Measurements from ENCODE around the gene ATP11A.
"Not testable (repeated sequence)": the region's sequence is repeated elsewhere in the genome, so short reads cannot be mapped to it uniquely, and the experiment has no call there.

ATP11A gene

GRCh38 chr13:112855859-112856258 is 166.0 kb downstream of the ATP11A start:
- DNase-seq (ENCODE audit: low read depth, low spot score) = no peak

- no peak for DNase-seq (ENCODE audit: low read depth, low spot score)
Measured at GRCh38 chr13:112857914-112858490, 168.2 kb downstream of the ATP11A start.

- no peak for DNase-seq (ENCODE audit: low read depth, low spot score)
Measured at GRCh38 chr13:112859128-112859816, 169.4 kb downstream of the ATP11A start.

GRCh38 chr13:112859817-112860190 is 170.0 kb downstream of the ATP11A start:
- DNase-seq (ENCODE audit: low read depth, low spot score) = no peak

- no peak for DNase-seq (ENCODE audit: low read depth, low spot score)
Measured at GRCh38 chr13:112861876-112862615, 172.2 kb downstream of the ATP11A start.

- not testable (repeated sequence) for DNase-seq (ENCODE audit: low read depth, low spot score)
Measured at GRCh38 chr13:112863356-112863755, 173.5 kb downstream of the ATP11A start.

- not testable (repeated sequence) for DNase-seq (ENCODE audit: low read depth, low spot score)
Measured at GRCh38 chr13:112865478-112865877, 175.6 kb downstream of the ATP11A start.

GRCh38 chr13:112867301-112867711 is 177.5 kb downstream of the ATP11A start:
- no peak for DNase-seq (ENCODE audit: low read depth, low spot score)

- no peak for DNase-seq (ENCODE audit: low read depth, low spot score)
Measured at GRCh38 chr13:112868308-112868707, 178.5 kb downstream of the ATP11A start.

GRCh38 chr13:112869202-112870050 is 179.6 kb downstream of the ATP11A start:
- no peak for DNase-seq (ENCODE audit: low read depth, low spot score)

- DNase-seq (ENCODE audit: low read depth, low spot score) = no peak
Measured at GRCh38 chr13:112870051-112870331, 180.2 kb downstream of the ATP11A start.

GRCh38 chr13:112870737-112871287 is 181.0 kb downstream of the ATP11A start:
- DNase-seq (ENCODE audit: low read depth, low spot score) = no peak

- DNase-seq (ENCODE audit: low read depth, low spot score) = no peak
Measured at GRCh38 chr13:112871742-112872141, 181.9 kb downstream of the ATP11A start.

- not testable (repeated sequence) for DNase-seq (ENCODE audit: low read depth, low spot score)
Measured at GRCh38 chr13:112872657-112873631, 183.1 kb downstream of the ATP11A start.

GRCh38 chr13:112873851-112874750 is 184.3 kb downstream of the ATP11A start:
- peak; percentile 91 for DNase-seq (ENCODE audit: low read depth, low spot score)

- no peak for DNase-seq (ENCODE audit: low read depth, low spot score)
Measured at GRCh38 chr13:112874751-112875300, 185.0 kb downstream of the ATP11A start.

- no peak for DNase-seq (ENCODE audit: low read depth, low spot score)
Measured at GRCh38 chr13:112875627-112876026, 185.8 kb downstream of the ATP11A start.

- DNase-seq (ENCODE audit: low read depth, low spot score) = no peak
Measured at GRCh38 chr13:112876305-112877000, 186.6 kb downstream of the ATP11A start.

- DNase-seq (ENCODE audit: low read depth, low spot score) = no peak
Measured at GRCh38 chr13:112877066-112877465, 187.2 kb downstream of the ATP11A start.

All from ELF-1 (cell line).